ENCODE measurements around the gene GOLM1.

The GOLM1 gene

DNA sequence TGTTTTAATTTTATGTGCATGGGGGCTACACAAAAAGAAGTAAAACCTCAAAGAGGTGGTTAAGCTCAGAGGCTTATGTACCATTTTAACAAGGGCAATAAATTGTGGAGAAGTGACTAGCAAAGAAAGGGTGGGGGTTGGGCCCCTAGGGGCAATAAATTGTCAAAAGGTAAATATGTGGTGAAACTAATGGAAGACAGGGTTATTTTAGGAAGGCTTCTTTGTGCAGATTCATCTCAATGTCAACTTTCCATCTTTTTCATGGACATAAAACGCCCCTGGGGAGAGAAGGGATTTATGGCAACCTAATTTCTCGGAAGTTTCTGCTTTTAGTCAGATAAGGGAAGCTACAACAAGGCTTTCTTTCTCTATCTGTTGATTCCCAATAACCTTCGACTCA lies 42.5 kb upstream of the GOLM1 start:
- no peak for DNase-seq

DNA sequence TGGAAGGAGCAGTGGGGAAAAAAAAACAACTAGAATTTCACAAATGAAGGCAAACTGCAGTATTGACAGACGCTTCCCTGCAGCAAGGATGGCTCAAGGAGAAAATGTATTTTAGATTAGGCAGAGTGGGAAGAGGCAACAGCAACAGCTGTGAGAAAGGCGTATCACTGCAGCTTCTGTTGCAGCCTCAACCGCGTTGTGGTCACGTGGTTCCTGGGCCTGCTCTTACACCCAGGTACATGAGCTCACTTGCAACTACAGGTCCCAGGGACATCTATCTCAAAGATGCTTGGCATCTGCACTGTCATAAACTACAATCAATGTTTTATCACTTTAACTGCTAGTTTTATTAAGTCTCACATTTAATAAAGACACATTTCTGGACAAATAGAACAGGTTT lies 36.0 kb upstream of the GOLM1 start:
- Histone ChIP-seq H3K27me3 (replicated peaks; ENCODE audit: insufficient read depth, low read length) (no peaks in the 10 kb centered on the region), H3K4me3 (ENCODE audit: low read length) (no peak overlapping the region), H3K79me2 (ENCODE audit: low read length) (no peaks in the 10 kb centered on the region), H2AFZ (ENCODE audit: low read length) (no peak overlapping the region), H3K4me2 (ENCODE audit: low read depth, low read length) (no peak overlapping the region), H3K9me3 (replicated peaks; ENCODE audit: insufficient read depth, low read length) (no peaks in the 10 kb centered on the region), H3K27ac (ENCODE audit: low read length) (no peak overlapping the region), H3K9ac (ENCODE audit: low read length) (no peak overlapping the region), H4K20me1 (ENCODE audit: insufficient read depth, low read length) (no peaks in the 10 kb centered on the region), H3K4me1 (ENCODE audit: low read length) (no peaks in the 10 kb centered on the region), H3F3A (ENCODE audit: insufficient read depth, low read length) (no peaks in the 10 kb centered on the region), H3K9me2 (replicated peaks; ENCODE audit: insufficient read depth, low read length) (no peaks in the 10 kb centered on the region), H3K36me3 (replicated peaks; ENCODE audit: insufficient read depth, low read length) (no peaks in the 10 kb centered on the region)
- no peak for DNase-seq
- TF ChIP-seq, protein P1, sequence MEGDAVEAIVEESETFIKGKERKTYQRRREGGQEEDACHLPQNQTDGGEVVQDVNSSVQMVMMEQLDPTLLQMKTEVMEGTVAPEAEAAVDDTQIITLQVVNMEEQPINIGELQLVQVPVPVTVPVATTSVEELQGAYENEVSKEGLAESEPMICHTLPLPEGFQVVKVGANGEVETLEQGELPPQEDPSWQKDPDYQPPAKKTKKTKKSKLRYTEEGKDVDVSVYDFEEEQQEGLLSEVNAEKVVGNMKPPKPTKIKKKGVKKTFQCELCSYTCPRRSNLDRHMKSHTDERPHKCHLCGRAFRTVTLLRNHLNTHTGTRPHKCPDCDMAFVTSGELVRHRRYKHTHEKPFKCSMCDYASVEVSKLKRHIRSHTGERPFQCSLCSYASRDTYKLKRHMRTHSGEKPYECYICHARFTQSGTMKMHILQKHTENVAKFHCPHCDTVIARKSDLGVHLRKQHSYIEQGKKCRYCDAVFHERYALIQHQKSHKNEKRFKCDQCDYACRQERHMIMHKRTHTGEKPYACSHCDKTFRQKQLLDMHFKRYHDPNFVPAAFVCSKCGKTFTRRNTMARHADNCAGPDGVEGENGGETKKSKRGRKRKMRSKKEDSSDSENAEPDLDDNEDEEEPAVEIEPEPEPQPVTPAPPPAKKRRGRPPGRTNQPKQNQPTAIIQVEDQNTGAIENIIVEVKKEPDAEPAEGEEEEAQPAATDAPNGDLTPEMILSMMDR (IDR thresholded peaks at IDR 0.05; ENCODE audit: low read length): no peak
- TF ChIP-seq EZH2phosphoT487 (IDR thresholded peaks at IDR 0.05; ENCODE audit: low read length): no peak
- no peak for TF ChIP-seq EZH2 (optimal IDR thresholded peaks at IDR 0.05; ENCODE audit: low read depth, low read length)

More for the DNA sequence above, 42.5 kb upstream of the GOLM1 start:
- Histone ChIP-seq H3K4me3 (ENCODE audit: low read length) (no peak overlapping the region), H2AFZ (ENCODE audit: low read length) (no peak overlapping the region), H3K79me2 (ENCODE audit: low read length) (no peaks in the 10 kb centered on the region), H3K27me3 (replicated peaks; ENCODE audit: insufficient read depth, low read length) (no peaks in the 10 kb centered on the region), H4K20me1 (ENCODE audit: insufficient read depth, low read length) (no peaks in the 10 kb centered on the region), H3K4me2 (ENCODE audit: low read depth, low read length) (no peak overlapping the region), H3K9me2 (replicated peaks; ENCODE audit: insufficient read depth, low read length) (no peaks in the 10 kb centered on the region), H3K9me3 (replicated peaks; ENCODE audit: insufficient read depth, low read length) (no peaks in the 10 kb centered on the region), H3K27ac (ENCODE audit: low read length) (no peak overlapping the region), H3K9ac (ENCODE audit: low read length) (no peak overlapping the region), H3K36me3 (replicated peaks; ENCODE audit: insufficient read depth, low read length) (no peaks in the 10 kb centered on the region), H3K4me1 (ENCODE audit: low read length) (no peaks in the 10 kb centered on the region), H3F3A (ENCODE audit: insufficient read depth, low read length) (no peaks in the 10 kb centered on the region)
- TF ChIP-seq EZH2 (optimal IDR thresholded peaks at IDR 0.05; ENCODE audit: low read depth, low read length): no peak
- TF ChIP-seq, protein P1 (IDR thresholded peaks at IDR 0.05; ENCODE audit: low read length): no peak
- TF ChIP-seq EZH2phosphoT487 (IDR thresholded peaks at IDR 0.05; ENCODE audit: low read length): no peak

DNA sequence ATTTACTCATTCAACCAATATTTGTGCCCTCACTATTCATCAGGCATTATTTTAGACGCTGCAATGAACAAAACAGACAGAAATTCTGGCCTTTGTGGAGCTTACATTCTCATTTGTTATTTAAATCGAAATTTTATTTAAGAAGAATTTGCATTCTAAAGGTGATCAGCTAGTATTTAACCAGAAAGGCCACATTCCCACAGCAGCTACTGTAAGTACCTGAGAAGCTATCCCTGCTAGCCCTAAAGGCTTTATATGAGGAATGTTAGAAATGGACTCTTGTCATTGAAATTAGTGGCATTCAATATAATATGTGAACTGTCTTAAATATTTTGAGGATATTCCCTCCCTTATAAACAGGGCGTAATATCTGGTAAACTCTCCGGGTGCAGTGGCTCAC lies 35.0 kb upstream of the GOLM1 start:
- no peaks in the 10 kb centered on the region for H3F3A ChIP-seq (ENCODE audit: insufficient read depth, low read length)
- TF ChIP-seq EZH2 (optimal IDR thresholded peaks at IDR 0.05; ENCODE audit: low read depth, low read length) (no peak), EZH2phosphoT487 (IDR thresholded peaks at IDR 0.05; ENCODE audit: low read length) (no peak)
- TF ChIP-seq, protein P1 (IDR thresholded peaks at IDR 0.05; ENCODE audit: low read length): no peak
- no peak overlapping the region for H2AFZ ChIP-seq (ENCODE audit: low read length)
- DNase-seq: no peak
- no peak overlapping the region for H3K4me2 ChIP-seq (ENCODE audit: low read depth, low read length)
- no peaks in the 10 kb centered on the region for H4K20me1 ChIP-seq (ENCODE audit: insufficient read depth, low read length)
- H3K36me3 ChIP-seq (replicated peaks; ENCODE audit: insufficient read depth, low read length): no peaks in the 10 kb centered on the region
- no peak overlapping the region for H3K9ac ChIP-seq (ENCODE audit: low read length)
- H3K79me2 ChIP-seq (ENCODE audit: low read length): no peaks in the 10 kb centered on the region
- H3K9me2 ChIP-seq (replicated peaks; ENCODE audit: insufficient read depth, low read length): no peaks in the 10 kb centered on the region
- no peaks in the 10 kb centered on the region for H3K27me3 ChIP-seq (replicated peaks; ENCODE audit: insufficient read depth, low read length)
- no peak overlapping the region for H3K27ac ChIP-seq (ENCODE audit: low read length)
- no peak overlapping the region for H3K4me3 ChIP-seq (ENCODE audit: low read length)
- no peaks in the 10 kb centered on the region for H3K4me1 ChIP-seq (ENCODE audit: low read length)
- no peaks in the 10 kb centered on the region for H3K9me3 ChIP-seq (replicated peaks; ENCODE audit: insufficient read depth, low read length)

Measured in MM.1S (cell line).